HG02588 (cell line): ENCODE data around the gene POU4F1.

Experiments used
- ATAC-seq: cut with Tn5 transposase; IDR thresholded peaks from one replicate; pipeline ENCODE4 v1.9.1; 2021; ENCODE audit warnings: mild to moderate bottlenecking, moderate library complexity; ENCODE audit not compliant: unreplicated experiment

POU4F1 gene

DNA sequence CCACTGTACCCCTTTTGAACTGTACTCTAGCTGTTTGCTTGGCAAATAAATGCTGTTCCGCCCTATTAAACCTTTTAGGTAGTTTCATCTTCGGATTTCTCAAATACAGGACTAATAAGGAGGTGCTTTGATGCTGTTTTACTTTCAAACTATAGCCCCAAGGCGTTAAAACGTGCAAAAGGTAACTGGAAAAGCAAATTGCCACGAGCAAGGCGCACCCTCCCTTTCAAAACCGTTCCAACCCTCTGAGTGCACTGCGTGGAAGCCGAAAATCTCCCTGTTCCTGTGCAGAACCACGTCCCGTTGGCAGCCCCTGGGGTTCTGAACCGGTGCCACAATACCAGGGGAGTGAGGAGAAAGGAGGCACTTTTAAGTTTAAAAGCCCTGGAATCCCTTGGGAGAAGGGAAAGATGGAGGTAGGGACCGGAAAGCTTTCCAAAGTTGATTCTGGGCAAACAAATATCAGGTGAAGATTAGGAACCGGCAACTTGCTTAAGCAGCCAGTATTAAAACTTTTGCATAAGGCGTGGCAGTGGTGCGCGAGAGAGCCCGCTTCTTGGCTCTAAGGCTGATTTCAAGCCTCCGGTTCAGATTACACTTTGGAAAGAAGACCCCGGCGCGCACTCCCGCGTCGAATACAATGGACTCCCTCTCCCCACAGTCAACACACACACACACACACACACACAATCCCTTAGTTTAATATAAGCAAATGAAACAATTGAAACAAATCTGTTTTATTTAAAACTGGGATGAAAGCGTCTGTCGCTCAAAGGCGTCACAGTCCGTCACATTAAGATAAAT lies 9.5 kb downstream of the POU4F1 start:
- ATAC-seq, result no peak

DNA sequence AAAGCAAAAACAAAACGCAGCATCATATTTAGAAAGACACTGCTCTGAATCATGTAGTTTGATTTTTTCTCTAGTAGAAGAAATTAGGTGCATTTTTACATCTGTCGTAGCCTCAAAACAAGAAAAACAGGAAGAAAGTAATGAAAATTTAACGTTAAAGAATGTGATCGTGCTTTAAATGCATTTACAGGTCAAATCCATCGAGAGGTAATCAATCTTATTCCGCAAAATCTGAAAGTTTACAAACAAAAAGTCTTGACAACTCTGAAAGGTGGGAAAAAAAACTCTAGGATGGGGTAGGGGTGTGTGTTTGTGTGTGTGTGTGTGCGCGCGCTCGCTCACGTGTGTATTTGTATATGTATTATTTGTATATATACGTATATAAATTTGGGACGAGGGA lies 10.2 kb downstream of the POU4F1 start:
- ATAC-seq, result no peak

DNA sequence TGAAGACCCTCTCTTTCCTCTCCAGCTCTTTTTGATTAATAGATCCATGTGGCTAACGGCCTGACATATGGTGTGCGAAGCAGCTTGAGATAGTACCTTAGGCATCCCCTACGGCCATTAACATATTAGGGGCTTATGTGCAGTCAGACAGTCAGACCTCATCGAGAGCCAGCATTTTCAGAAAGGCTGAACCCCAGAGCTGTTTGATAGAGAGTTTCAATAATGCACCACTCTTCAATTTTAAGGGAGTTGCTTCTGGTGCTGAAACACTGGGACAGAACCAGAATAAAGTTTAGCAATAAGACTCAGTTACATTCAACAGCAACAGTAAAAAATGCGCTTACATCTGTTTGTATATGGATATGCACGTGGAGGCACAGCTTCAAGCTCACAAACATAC lies 10.8 kb downstream of the POU4F1 start:
- no peak for ATAC-seq

DNA sequence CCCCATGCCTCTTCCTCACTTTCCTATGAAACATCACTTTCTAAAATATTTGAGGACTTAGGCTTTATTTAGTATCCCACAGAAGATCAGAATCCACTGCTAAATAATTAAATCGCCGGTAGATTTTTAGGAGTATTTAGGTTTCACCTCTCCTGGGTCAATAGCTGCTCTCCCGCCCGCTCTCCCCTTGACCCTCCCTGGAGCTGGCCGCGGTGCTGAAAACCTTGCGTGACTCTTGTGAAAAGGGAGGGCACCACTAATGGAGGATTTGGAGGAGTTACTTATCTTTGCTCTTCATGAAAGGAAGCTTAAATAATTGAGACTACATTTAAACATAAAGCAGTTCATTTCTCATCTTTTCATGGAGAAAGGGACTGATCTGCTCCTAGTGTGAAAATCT lies 14.1 kb downstream of the POU4F1 start:
- ATAC-seq, result no peak

DNA sequence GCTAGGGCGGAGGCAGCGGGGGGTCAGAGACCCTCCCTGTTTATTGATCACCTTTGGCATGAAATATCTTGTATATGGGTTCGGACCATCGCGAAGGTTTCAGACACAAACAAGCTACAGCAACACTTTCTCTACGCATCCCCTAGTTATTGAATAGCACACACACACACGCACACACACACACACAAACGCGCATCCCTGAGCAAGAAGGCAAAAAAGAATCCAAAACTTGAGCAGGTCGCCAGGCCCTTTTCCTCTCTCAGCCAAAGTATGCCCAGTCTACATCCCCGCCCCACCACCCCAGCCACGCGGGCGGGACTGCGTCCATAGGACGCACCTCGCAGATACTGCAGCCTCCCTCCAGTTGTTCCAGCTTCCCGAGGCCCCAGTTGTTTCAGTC lies 16.0 kb downstream of the POU4F1 start:
- ATAC-seq, result no peak

DNA sequence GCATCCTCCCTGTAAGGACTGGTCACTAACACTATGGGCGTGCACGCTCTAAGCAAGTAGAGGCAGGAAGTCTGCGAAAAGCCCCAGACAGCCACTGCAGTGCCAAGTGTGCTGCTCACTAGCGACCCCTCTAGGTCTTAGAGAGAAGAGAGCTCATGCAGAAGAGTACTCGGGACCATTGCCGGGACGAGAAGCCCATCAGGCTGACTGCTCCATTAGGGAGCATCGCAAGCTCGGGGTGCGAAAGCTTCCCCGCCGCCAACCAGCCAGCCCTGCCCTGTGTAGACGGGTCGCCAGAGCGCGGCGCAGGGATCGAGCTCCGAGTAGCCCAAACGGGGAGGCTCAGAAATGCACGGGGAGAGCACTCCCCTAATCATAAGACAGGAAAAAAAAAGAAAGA lies 16.6 kb downstream of the POU4F1 start:
- no peak for ATAC-seq

DNA sequence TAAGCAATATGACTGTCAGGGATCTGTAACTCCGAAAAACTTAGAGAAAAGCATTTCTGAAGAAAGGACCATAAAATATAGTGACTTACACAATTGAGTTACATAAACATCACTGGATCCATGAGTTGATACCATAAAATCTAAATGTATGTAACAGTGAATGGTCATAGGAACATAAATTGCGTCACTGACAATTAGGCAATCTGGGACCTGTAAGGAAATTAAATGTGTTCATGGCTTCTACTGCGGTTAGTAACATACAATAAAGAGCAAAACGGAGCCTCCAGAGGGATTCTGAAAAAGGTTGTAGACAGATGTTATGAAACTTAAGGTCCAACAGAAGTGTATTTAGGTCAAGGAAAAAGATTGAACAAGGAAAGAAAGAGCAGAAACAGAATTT lies 27.1 kb downstream of the POU4F1 start:
- no peak for ATAC-seq

DNA sequence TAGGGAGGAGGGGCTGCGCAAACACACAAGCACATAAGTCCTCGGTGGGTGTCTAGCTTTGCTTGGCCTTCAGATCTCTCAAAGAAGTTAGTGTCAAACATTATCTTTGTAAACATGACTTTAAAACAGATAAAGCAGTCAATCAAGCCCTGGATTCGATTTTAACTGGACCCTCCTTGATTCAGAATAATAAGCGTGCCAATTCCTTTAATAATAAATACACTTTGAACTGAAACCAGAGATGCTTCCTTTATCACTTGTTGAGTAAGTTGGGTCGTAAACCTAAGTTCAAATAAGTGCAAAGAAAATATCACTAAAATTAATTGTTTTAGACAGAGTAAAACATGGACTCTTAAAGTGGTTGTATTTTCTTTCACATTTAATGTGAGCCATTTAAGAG lies 30.9 kb downstream of the POU4F1 start:
- no peak for ATAC-seq

DNA sequence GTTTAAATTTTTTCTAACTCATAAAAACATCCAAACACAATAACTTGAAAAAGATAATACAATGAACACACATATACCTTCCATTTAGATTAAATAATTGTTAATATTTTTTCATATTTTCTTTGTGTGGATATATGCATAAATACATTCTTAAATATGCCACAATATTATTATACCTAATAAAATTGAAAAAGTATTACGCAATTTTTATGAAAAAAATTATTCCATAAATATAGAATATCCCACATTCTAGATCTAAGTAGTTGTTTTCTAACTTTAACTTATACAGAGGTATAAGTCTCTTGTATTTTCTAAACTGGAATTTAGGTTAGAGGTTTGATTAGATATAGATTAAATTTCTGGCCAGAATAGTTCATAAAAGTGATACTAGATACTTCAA lies 34.3 kb downstream of the POU4F1 start:
- ATAC-seq, result no peak

DNA sequence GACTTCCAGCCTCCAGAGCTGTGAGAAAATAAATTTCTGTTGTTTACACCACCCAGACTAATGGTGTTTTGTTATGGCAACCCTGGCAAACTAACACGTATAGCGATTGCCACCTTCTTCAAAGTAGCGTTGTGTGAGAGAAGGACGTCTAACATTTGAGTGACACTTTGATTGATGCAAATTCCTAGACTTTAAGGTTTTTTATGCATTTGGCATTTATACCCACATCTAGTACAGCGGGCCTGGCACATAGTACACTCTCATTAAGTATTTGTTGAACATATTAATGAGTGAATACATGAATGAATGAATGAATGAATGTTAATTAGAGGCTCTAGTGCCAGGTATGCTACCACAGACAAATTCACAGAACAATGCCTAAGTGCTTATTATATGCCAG lies 36.7 kb downstream of the POU4F1 start:
- no peak for ATAC-seq

DNA sequence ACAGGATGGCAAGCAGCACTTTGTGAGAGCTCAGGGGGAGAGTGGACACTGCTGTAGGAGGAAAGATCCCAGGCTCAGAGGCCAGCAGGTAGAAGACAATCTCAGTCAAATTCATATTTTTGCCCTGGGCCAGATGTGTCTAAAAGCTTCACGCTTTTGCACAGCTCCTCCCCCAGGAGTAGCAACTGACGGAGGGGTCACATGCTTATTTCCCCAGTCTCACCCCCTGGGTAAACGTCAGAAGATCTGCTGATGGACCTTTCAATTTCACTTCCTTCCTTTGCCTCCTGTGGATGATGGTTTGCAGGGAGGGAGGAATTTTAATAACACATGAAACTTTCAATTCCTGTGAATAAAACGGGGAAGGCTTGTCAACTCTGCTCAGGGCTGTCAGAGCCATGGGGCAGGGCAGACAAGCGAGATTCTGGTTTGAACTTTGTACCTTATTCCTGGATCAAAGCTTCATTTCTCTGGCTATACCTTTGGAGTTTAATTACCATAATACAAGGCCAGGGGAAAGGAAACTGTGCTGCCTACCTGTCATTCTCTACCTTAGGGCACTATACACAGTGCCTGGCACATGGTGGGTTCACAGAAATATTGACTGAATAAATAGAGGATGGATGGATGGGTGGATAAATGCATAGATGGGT lies 41.0 kb downstream of the POU4F1 start:
- no peak for ATAC-seq
